SKM-1 treated with dmso at 0.1 percent for 144 hours (cell line): ENCODE data around the gene FAM120A.
A peak's percentile ranks its signal among the peaks of the same experiment; 100 is the strongest.
"Not testable (repeated sequence)": the region's sequence is repeated elsewhere in the genome, so short reads cannot be mapped to it uniquely, and the experiment has no call there.

Experiments
- DNase-seq: peaks from one replicate; lab custom pipeline; 2025; ENCODE audit not compliant: unreplicated experiment; lab: John Stamatoyannopoulos, UW

The FAM120A gene

DNA sequence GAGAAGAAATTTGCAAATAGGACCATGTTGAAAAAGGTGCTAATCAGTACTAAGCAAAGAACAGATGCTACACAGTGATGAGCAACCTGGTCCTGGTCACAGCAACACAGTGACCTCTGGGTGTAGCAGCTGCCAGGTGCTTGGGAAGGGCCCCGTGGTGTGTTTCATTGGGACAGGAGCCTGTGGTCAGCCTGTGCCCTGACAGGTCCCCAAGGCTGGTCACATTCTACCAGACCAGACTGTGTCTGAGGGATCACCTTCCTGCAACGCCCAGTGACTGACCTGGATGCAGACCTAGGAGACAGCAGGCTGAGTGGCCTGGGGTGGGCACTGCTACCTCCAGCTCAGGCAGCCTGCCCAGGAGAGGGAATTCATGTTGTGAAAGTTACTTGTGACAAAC lies 56.7 kb downstream of the FAM120A start:
- DNase-seq: no peak

DNA sequence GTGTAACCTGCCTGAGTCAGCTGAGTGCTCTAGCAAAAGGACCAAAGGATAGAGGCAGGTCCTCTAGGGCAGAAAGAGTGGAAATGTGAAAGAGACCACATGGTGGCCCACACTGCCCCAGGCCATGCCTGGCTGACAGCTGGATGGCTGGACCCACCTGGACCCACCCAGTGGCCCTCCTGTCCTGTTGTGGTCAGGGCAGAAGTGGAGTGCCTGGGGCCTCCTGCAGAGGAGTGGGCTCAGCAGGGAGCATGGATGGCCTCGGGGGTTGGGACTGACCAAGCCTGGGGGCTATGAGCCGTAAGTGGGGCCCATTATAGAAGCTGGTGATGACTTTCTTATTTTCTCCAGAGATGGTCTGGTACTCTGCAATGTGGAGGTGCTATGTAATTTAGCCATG lies 57.6 kb downstream of the FAM120A start:
- DNase-seq: no peak

DNA sequence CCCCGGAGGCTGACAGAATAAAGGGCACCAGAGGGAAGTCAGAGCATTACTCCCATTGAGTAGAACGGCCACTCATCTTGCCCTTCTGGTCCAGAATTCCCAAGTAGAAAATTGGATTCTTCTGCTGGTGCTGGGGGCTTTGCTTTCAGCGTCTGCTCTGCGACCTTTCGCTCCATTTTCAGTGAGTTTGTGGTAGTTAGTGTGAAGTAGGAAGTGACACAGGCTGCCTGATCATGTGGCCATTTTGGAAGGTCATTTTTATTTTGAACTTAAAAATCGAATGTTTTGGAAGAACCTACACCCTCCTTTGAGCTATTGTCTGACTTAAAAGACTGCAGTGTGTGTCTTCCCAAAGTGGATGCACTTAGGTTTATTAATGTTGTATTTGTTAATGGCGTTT lies 58.6 kb downstream of the FAM120A start:
- no peak for DNase-seq

DNA sequence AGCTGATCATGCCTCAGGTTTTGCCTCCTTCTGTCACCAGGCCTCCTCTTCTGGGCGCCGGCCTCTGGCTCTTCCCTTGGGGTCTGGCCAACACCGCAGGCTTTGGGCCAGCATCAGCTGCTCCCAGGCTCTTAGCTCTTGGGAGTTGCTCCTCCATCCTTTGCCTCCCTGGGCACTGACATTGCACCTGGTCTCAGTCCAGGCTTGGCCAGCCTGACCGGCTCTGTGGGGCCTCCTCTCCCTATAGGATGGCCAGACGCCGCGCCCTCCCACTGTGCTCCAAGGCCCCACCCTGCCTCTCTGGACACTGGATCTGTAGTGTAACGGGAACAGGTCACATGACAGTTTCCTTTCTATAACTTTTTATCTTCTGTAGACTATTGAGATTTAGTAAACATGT lies 59.7 kb downstream of the FAM120A start:
- not testable (repeated sequence) for DNase-seq

DNA sequence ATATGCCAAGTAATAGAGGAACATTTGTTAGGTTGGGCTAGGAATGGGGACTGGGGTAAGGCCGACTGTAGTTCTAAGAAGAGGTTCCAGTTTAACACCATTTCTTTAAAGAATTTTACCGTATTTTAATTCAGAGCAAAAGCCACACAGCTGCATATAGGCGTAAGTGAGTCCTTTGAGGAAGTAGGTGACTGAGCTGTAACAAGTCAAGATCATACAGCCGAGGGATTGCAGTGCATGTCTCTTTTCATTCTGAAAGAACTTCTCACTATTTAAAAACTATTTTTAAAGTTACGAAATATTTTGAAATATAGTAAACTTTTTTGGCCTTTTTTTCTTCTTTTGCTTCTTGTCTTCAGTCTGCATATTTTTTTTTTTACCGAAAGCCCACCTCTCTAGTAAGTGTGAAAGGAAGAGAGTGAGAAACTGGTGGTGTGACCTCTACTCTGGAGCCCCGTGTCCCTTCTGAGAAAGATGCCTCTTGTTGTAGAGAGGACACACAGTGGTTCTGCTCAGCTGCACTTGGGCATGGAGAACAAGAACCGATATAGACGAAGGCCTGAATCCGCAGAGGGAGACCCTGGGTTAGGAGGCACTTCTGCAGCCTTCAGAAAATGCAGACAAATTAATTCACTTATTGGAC lies 60.8 kb downstream of the FAM120A start:
- DNase-seq: peak; percentile 32

DNA sequence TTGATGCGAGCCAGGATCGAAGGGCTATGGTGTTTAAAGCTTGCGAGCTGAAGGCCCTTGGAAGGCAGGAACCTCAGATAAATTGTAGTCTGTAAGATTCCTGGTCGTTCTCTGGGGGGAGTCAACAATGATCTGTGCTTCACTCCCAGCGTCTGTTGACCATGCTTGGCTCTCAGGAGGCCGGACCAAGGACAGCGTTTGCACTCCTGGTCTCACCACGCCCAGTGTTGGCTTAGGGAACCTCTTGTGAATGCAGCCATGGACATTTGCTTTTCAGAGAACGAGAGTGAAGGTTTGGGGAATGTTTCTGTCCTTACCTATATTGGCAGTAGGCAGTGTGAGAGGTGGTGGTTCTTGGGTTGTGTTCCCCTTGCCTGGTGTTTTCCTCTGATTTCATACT lies 62.1 kb downstream of the FAM120A start:
- no peak for DNase-seq

DNA sequence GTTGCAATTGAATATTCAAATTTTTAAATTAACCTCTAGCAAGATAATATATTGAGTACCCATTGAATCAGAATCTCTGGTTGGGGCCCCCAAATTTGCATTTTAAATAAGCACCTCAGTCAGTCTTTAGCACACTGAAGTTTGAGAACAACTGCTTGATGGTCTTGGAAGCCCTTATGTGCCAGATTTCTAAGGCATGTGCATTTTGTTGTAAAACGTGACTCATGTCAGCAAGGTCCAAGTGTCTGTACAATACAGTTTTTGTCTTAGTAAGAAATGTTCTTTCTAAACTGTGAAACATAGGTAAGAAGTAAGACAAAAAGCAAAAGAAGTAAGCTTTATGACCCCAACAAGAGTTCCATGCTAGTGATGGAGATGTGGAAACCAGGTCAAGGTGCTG lies 65.8 kb downstream of the FAM120A start:
- no peak for DNase-seq

DNA sequence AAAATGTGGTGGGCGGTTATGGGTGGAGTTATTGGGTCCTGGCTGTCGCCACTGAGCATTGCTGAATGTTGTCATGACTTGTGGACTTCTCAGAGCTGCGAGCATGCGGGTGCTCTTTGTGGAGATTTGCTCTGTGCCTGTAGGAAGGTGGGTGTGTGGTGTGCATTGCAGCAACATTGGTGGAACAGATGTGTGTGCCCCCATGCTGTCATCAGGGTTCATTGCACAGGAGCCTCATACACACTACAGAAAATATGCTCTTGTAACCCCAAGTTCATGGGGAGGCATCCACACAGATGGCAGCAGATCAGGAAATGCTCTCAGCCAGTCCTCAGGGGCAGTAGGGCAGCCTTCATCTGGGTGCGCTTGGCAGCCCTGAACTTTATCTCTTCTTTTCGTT lies 69.0 kb downstream of the FAM120A start:
- no peak for DNase-seq

DNA sequence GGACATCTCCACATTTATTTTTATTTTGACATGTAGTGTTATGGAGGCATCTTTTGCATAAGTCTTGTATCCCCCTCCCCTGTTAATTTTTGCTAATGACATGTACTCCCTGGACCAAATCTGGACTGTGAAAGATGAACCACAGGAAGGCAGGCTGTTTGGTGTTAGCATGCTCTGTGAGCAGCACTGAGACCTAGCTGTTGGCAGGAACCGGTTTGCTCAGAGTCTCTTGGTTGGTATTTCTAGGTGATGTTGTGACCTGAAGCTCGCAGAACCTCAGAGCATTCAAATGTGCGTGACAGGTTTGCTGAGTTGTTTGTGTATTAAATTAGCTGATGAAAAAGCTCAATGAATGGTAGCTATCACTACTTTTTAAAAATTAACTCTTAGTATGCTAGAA lies 71.3 kb downstream of the FAM120A start:
- no peak for DNase-seq

DNA sequence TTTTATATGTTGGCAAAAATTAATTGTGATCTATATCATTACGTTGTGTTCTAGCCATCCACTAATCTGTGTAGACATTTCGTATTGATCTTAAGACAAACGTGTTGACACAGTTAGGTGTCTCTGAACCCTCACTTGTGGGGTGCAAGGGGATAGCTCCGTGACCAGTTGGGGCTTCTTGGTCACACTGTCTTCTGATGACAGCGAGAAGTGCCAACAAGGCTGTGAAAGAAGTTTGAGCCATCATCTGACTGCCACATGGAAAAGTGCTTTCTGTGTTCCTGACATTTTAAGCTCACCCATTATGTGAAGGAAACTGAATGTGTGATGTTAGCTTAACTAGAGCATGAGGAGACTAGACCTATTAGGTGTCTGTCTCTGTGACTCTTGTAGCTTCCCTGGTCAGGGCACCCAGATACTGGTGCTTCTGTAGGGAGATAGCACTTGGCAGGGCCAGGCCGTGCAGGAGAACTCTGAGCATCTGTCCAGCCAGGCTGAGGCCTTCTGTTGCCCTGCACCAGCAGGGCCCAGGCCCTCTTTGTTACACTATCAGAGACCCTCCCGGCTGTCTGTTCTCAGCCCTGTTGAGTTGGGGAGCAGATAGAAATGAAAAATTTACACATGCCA lies 72.1 kb downstream of the FAM120A start:
- no peak for DNase-seq

DNA sequence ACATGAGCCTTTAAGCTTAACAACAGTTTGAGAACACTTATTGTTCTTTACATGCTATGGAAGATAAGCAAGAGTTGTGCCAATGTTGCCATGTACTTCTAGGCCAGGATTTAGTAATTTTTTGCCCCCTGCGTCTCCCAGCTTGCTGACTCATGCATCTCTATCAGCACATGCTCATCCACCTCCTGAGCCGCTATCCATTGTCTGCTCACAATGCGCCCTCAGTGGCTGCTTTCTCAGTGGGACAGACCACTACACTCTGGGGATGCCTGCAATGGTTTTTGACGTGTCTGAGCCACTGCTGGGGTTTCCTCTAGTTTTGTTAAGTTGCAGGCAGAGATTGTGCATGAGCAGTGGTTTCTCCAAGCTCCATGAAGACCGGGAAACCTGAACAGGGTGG lies 74.0 kb downstream of the FAM120A start:
- DNase-seq: no peak

DNA sequence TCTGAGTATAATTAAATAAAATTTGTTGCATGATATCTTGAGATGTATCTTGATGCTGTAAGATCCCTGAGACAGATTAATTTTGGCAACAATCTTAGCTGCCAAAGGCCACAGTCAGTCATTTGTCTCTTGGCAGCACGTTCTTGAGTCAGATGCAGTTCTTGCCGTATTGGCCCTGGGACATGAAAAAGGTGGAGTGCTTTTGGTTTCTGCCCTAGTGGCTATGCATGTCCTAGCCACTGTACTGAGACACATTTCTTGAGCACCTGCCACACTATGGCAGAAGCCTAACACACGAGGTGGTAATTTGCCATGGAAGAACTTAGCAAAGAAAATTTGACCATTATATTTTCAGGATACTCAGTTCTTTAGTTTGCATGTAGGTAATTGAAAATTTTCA lies 79.9 kb downstream of the FAM120A start:
- no peak for DNase-seq

DNA sequence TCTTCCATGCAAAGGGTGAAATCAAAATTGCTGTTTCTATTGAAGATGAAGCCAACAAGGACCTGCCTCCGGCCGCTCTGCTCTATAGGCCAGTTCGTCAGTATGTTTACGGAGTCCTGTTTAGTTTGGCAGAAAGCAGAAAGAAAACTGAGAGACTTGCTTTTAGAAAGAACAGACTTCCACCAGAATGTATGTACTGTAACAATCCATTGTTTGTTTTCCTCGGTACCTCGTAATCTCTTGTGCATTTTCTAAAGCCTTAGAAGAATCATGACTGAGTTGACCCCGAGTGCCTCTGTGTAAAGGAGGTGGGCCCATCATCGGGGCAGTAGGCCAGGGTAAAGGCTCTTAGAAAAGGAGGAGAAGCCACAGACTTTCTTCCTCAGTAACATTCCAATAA lies 80.7 kb downstream of the FAM120A start:
- DNase-seq: no peak

DNA sequence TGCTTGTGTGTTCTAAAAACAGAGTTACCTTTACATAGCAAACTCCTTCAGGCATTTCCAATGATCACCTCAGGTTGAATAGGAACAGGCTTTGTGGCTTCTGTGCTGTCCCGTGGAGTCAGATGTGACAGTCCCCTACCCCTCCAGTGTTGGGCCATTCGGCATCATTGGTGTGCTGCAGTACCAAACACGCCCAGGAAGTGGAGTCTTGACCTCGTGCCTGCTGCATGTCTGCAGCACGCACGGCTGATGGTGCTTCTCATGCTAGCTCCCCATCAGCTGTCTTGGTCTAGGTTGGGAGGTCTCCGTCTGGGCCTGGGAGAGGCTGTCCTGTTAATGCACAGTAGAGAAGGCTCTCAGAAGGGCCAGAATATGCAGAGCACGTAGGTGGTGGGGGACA lies 82.4 kb downstream of the FAM120A start:
- DNase-seq: no peak

DNA sequence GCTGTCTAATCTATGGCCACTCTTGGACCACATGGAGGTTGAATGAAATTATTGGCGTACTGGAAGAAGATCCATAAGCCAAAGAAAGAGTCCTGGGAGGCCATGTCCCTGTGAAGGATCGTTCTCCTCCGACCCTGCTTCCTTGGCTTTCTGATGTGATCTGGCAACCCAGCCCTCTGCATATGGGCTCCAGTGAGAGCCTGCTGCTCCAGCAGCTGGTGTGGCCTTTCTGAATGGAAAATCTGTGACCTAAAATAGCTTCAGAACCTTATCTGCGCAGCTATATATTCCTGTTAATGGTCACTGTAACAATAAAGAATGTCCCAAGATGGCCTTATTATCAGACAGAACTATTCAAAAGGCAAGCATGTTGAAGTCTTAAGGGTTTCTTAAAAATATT lies 84.7 kb downstream of the FAM120A start:
- DNase-seq: no peak

DNA sequence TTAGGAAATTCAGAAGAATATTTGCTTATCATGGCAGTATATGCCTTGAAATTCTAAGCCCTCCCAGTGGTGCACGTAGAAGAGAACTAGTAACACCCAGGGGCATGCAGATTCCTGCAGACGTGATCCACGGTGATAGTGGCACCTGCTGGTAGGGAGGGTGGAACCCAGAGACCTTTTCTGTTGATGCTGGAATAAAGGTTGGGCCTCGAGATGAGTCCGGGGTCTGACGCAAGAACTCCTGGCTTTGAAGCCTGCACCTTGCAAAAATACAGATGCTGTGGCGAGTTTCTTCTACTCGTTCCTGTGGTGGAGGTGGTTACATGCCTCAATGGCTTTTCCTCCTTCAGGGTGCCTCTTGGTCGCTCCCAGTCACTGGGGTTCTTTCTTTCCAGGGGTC lies 85.4 kb downstream of the FAM120A start:
- no peak for DNase-seq

DNA sequence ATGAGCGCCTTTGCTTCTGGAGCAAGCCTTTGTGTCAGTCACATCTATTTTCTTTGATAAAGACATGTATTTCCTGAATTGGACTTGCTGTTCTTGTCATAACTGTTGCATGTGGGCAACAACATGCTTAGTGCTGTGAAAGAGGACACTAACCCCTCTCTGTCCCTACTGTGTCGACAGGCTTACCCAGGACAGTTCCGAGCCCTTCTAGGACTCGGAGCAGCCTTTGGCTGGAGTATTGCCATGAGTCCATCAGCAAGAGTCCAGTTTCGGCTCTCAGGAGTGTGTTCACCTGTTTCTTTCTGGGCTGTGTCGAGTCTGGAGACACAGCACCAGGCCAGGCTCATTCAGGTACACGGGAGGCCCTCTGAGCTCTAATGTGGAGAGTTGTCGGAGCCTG lies 88.8 kb downstream of the FAM120A start:
- DNase-seq: no peak

DNA sequence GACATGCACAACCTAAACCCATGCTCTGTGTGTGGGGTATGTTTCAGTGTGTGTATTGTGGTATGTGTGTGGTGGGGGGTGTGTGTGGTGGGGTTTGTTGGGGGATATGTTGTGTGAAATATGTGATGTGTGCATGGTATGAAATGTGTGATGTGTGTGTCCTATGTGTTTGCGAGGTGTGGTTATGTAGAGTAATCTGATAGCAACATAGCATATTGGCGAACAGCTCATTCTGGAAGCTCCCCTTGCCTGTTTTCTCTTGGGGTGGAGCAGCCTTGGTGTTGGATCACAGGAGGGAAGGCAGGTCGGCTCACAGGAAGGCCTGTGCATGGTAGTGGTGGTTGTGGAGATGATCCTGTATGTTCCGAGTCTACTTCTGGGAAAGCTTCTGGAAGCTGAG lies 89.5 kb downstream of the FAM120A start:
- no peak for DNase-seq

DNA sequence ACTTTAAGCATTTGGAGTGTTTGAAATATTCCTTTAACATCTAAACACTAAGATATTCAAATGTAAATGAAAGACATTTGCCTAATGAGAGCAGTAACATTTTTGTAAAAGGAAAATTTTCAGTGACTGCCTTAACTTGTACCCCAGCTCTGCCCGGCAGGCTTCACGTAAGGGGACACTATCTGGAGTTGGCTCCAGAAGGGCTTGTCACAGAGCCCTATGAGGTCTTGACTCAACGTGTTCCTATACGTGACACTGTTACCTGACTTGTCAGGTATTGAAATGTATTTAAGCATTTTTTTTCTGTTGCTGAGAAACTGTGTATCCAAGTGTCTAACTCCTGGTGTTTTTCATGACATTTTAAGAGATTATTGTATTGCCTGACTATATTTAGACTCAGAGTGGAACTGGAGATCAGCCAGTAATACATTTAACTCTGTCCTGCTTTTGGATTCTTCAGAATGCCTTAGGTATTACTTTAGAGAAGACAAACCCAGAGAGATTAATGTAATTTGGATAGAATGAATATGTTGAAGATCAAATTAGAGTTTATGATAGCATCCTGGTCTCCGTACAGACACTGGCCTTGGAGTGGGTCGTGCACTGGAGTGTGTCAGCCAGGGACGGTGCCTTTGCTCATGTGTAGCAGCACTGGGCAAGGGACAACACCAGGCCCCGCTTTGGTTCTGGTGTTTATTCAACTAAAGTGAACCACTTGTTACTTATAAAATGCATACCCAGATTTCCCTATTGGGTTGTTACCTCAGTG lies 90.3 kb downstream of the FAM120A start:
- no peak for DNase-seq

DNA sequence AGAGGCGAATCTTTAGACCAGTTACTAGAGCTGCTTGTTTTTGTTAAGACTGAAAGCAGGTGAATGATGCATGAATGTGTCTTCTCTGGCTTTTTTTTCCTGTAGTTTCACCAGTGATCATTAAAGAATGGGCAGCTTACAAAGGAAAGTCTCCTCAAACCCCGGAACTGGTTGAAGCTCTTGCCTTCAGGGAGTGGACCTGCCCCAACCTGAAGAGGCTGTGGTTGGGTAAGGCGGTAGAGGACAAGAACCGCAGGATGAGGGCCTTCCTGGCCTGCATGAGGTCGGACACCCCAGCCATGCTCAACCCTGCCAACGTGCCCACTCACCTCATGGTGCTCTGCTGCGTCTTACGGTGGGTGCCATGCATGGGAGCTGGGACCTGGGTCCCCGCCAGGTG lies 91.6 kb downstream of the FAM120A start:
- DNase-seq: no peak

DNA sequence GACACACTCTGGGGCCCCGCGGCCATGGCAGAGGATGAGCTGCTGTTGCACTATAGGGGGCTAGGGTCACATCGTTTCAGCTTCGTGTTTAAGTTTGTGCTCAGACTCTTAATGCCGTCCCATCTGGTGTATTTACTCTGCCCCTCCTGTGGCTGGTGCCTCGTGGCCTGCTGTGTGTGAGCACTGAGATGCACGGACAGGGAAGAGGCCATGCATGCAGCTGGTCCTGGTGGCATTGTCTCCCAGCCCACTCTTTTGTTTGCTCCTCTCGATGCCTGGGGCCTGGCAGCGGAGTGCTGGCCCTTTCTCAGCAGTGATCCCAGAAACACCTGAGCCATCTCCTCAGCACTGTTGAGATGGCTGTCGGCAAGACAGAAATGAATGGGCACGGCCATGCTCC lies 94.9 kb downstream of the FAM120A start:
- no peak for DNase-seq

DNA sequence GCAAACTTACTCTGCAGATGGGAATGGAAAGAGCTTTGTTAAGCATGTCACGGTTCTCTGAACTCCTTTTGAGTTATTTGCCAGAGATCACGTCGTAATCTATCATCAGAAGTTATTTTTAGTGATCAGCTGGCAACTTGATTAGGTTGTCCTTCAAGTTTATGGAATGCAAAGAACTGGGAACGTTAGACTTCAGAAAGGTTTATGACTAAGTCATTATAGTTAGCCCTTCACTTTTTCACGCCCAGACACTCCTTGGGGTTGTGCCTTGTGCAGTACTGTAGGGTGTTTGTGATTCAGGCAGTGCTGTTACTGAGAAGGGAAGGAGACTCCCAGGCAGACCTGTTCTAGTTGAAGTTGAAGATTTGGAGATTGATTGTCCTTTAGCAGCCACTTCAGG lies 98.1 kb downstream of the FAM120A start:
- no peak for DNase-seq

DNA sequence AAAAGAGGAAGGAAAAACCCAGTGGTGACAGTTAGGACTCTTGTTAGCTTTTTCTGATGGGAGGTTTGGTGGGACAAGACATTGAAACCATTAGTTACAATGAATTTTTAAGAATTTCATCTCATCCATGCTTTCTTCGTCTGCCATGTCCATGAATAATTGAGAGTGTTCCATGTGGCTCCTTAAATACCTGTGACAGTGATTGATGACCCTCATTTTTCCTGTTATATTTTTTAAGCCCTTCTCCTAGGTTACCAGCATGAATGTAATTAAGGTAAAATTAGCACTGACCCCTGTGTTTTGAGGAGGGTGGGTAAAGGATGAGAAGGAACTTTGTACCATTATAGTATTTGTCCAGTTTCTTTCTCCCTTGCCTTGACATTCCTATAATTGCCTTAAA lies 101.4 kb downstream of the FAM120A start:
- DNase-seq: no peak
